ENCODE measurements around the gene PGA3. TPM values are rescaled to one million over a fixed set of nuclear protein-coding genes. Genes with fewer than 3 reads are reported as not detected.
A peak's percentile ranks its signal among the peaks of the same experiment; 100 is the strongest.
"Not testable (repeated sequence)": the region's sequence is repeated elsewhere in the genome, so short reads cannot be mapped to it uniquely, and the experiment has no call there.

PGA3 gene
- total RNA-seq, 1 experiment from 2014 or later = 4.4 TPM

GRCh38 chr11:61171907-61172306, 31.4 kb upstream of the PGA3 start:
- DNase-seq (ENCODE audit: low read depth) = no peak

GRCh38 chr11:61172356-61172755, 31.0 kb upstream of the PGA3 start:
- DNase-seq (ENCODE audit: low read depth) = no peak

- no peak for DNase-seq (ENCODE audit: low read depth)
Observed at GRCh38 chr11:61172888-61173287, 30.4 kb upstream of the PGA3 start.

GRCh38 chr11:61173456-61173855, 29.9 kb upstream of the PGA3 start:
- DNase-seq (ENCODE audit: low read depth) = peak; percentile 29

GRCh38 chr11:61174273-61174672, 29.0 kb upstream of the PGA3 start:
- DNase-seq (ENCODE audit: low read depth) = no peak

- no peak for DNase-seq (ENCODE audit: low read depth)
Observed at GRCh38 chr11:61174949-61175348, 28.4 kb upstream of the PGA3 start.

GRCh38 chr11:61176446-61176845, 26.9 kb upstream of the PGA3 start:
- no peak for DNase-seq (ENCODE audit: low read depth)

GRCh38 chr11:61180205-61180604, 23.1 kb upstream of the PGA3 start:
- DNase-seq (ENCODE audit: low read depth) = not testable (repeated sequence)

- DNase-seq (ENCODE audit: low read depth) = no peak
Observed at GRCh38 chr11:61181489-61181888, 21.8 kb upstream of the PGA3 start.

- DNase-seq (ENCODE audit: low read depth) = no peak
Observed at GRCh38 chr11:61183645-61184044, 19.7 kb upstream of the PGA3 start.

- no peak for DNase-seq (ENCODE audit: low read depth)
Observed at GRCh38 chr11:61186504-61186903, 16.8 kb upstream of the PGA3 start.

GRCh38 chr11:61187505-61188130, 15.7 kb upstream of the PGA3 start:
- peak; percentile 69 for DNase-seq (ENCODE audit: low read depth)

- no peak for DNase-seq (ENCODE audit: low read depth)
Observed at GRCh38 chr11:61189933-61190332, 13.4 kb upstream of the PGA3 start.

- no peak for DNase-seq (ENCODE audit: low read depth)
Observed at GRCh38 chr11:61193596-61193995, 9.7 kb upstream of the PGA3 start.

GRCh38 chr11:61194169-61194671, 9.1 kb upstream of the PGA3 start:
- DNase-seq (ENCODE audit: low read depth) = no peak

GRCh38 chr11:61194981-61195695, 8.2 kb upstream of the PGA3 start:
- no peak for DNase-seq (ENCODE audit: low read depth)

- DNase-seq (ENCODE audit: low read depth) = no peak
Observed at GRCh38 chr11:61195719-61196118, 7.6 kb upstream of the PGA3 start.

- no peak for DNase-seq (ENCODE audit: low read depth)
Observed at GRCh38 chr11:61198361-61198760, 5.0 kb upstream of the PGA3 start.

GRCh38 chr11:61198948-61199523, 4.3 kb upstream of the PGA3 start:
- DNase-seq (ENCODE audit: low read depth) = no peak

GRCh38 chr11:61201476-61201875, 1.8 kb upstream of the PGA3 start:
- DNase-seq (ENCODE audit: low read depth) = no peak

GRCh38 chr11:61203873-61204272, 558 bp downstream of the PGA3 start:
- not testable (repeated sequence) for DNase-seq (ENCODE audit: low read depth)

GRCh38 chr11:61204502-61205059, 1.3 kb downstream of the PGA3 start:
- DNase-seq (ENCODE audit: low read depth) = not testable (repeated sequence)

Measured in LHCN-M2 (cell line).